HG03571 (cell line): Measurements from ENCODE around the gene MRPS10.
"Not testable (repeated sequence)": the region's sequence is repeated elsewhere in the genome, so short reads cannot be mapped to it uniquely, and the experiment has no call there.

ENCODE experiments used
- ATAC-seq: cut with Tn5 transposase; IDR thresholded peaks from one replicate; pipeline ENCODE4 v1.9.1; 2021; ENCODE audit not compliant: unreplicated experiment

MRPS10 gene

GRCh38 chr6:42239333-42239732, 21.7 kb upstream of the MRPS10 start:
- ATAC-seq = no peak

- no peak for ATAC-seq
Observed at GRCh38 chr6:42237857-42238256, 20.2 kb upstream of the MRPS10 start.

GRCh38 chr6:42236682-42237473, 19.2 kb upstream of the MRPS10 start:
- no peak for ATAC-seq

GRCh38 chr6:42236030-42236429, 18.4 kb upstream of the MRPS10 start:
- no peak for ATAC-seq

GRCh38 chr6:42232035-42232434, 14.4 kb upstream of the MRPS10 start:
- no peak for ATAC-seq

- ATAC-seq = no peak
Observed at GRCh38 chr6:42230345-42231321, 13.0 kb upstream of the MRPS10 start.

- no peak for ATAC-seq
Observed at GRCh38 chr6:42229506-42230119, 12.0 kb upstream of the MRPS10 start.

GRCh38 chr6:42228305-42228704, 10.6 kb upstream of the MRPS10 start:
- no peak for ATAC-seq

- ATAC-seq = no peak
Observed at GRCh38 chr6:42227173-42227850, 9.7 kb upstream of the MRPS10 start.

- no peak for ATAC-seq
Observed at GRCh38 chr6:42226645-42227143, 9.0 kb upstream of the MRPS10 start.

GRCh38 chr6:42226161-42226611, 8.5 kb upstream of the MRPS10 start:
- no peak for ATAC-seq

- no peak for ATAC-seq
Observed at GRCh38 chr6:42225419-42225818, 7.8 kb upstream of the MRPS10 start.

- ATAC-seq = no peak
Observed at GRCh38 chr6:42225029-42225339, 7.3 kb upstream of the MRPS10 start.

GRCh38 chr6:42224222-42225028, 6.8 kb upstream of the MRPS10 start:
- peak; percentile 85 for ATAC-seq

- no peak for ATAC-seq
Observed at GRCh38 chr6:42222448-42222847, 4.8 kb upstream of the MRPS10 start.

GRCh38 chr6:42221546-42221945, 3.9 kb upstream of the MRPS10 start:
- ATAC-seq = no peak

GRCh38 chr6:42220807-42221206, 3.1 kb upstream of the MRPS10 start:
- ATAC-seq = no peak

- ATAC-seq = no peak
Observed at GRCh38 chr6:42217157-42217518, 523 bp downstream of the MRPS10 start.

GRCh38 chr6:42216495-42216894, 1.2 kb downstream of the MRPS10 start:
- ATAC-seq = not testable (repeated sequence)

GRCh38 chr6:42212442-42212841, 5.2 kb downstream of the MRPS10 start:
- ATAC-seq = no peak
